GM10847 (cell line): ENCODE results near the gene KRTCAP2.

ENCODE experiments used
- POLR2A ChIP-seq: IDR thresholded peaks from 2 replicates; pipeline ENCODE4 v1.6.1; 2011; ENCODE audit not compliant: insufficient read length; ENCODE audit errors: extremely low read depth

KRTCAP2 gene

DNA sequence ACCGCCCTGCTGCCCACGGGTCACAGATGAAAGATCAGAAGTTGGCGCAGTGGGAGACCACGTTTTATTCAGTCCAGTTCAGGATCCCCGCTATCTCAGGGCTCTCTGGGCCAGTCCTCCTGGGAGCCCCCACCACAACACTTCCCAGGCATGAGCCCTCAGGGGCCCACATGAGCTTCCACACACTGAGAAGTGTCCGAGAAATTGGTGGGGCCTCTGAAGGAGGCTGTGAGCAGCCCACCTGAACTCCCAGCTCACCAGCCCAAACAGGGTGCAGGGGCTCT lies 12.6 kb upstream of the KRTCAP2 start:
- TF ChIP-seq POLR2A: no peak

DNA sequence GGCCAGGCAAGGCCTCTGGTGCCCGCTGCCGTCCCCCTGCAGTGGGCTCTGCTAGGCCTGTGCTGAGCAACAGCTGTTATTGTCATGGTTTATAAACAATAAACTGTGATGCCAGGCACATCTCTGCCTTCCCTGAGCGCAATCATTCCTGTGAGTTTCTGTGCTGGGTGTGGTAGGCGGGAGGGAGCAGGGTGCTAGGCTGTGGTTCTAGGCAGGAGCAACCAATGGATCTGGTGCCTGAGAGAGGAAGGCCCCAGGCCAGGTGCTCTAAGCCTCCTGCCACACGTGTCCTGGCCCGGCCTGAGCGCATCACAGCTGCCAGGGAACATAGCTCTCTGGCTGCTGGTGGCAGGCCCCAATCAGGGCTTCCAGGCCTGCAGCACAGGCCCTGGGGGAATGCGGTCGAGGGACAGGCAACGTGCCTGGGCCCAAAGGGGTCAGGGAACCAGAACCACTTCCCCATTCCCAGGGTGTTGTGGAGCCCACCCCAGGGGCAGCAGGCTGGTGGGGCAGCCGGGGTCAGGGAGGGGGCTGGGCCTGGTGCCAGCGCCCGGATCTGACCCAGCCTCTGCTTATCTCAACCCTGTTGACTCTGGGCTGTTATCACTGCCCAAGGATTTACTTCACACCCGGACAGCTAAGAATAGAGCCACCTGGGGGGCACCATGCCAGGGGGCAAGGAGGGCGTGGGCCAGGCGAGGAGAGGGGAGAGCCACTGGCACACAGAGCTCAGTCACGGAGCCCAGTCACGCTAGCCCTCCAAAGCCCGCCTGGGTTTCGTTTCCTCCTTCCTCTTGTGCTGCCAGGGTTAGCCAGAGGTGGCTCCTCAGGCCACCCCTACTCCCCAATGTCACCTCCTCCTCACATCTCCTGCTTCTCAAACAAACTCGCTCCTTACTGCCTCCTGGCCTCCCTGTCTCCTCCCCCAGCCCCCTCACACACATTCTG lies 12.0 kb upstream of the KRTCAP2 start:
- TF ChIP-seq POLR2A: no peak

DNA sequence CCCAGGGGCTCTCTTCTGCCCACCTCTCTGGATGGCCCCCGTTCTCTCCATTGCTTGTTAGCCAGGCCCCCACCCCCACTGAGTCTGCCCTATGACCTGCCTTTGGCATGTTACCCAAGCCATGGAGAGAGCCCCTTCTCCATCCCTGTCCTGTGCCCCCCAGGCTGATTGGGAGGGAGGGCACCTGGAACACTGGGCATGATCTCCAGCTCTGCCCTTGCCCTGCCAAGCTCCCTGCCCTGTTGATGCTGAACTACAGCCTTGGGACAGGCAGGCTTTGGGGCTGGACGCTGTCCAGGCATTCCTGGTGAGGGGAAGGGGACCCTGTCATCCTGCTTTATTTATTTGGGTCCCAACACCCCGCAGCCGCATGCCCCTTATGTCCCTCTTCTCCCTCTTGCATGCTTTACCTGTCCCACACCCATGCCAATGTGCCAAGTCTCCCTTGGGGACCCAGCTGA lies 11.3 kb upstream of the KRTCAP2 start:
- TF ChIP-seq POLR2A: no peak

GRCh38 chr1:155183775-155184221 lies 10.7 kb upstream of the KRTCAP2 start:
- TF ChIP-seq POLR2A: no peak

GRCh38 chr1:155182052-155182550 lies 9.0 kb upstream of the KRTCAP2 start:
- no peak for TF ChIP-seq POLR2A

- no peak for TF ChIP-seq POLR2A
Observed at GRCh38 chr1:155181371-155182051, 8.4 kb upstream of the KRTCAP2 start.

DNA sequence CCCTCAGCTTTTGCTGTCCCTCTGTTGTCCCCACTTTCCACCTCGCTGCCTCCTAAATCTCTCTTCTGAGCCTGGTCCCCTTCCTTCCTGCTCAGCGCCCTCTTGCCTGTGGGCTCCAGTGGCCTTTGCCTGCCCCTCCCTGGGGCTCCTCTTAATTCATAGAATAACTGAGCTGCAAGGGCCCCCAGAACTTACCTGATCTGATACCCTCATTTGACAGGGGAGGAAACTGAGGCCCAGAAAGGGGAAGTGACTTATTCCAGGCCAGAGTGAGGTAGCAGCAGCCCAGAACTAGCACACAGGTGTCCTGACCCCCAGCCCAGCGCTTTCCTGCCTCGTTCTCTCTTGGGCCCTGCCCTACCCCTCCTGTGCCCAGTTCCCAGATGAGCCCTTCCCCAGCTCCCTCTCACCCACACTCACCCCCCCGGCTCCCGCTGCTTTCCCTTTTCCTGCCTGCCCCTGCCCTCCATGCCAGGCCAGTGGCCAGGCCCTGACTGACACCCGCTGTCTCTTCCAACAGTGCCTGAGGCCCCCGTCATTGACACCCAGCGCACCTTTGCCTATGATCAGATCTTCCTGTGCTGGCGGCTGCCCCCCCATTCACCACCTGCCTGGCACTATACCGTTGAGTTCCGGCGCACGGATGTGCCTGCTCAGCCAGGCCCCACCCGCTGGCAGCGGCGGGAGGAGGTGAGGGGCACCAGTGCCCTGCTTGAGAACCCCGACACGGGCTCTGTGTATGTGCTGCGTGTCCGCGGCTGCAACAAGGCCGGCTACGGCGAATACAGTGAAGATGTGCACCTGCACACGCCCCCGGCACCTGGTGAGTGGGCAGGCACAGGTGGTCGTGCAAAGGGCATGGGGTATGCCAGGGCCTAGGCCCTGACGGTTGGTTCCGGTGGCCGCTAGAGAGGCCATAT lies 6.3 kb upstream of the KRTCAP2 start:
- no peak for TF ChIP-seq POLR2A

DNA sequence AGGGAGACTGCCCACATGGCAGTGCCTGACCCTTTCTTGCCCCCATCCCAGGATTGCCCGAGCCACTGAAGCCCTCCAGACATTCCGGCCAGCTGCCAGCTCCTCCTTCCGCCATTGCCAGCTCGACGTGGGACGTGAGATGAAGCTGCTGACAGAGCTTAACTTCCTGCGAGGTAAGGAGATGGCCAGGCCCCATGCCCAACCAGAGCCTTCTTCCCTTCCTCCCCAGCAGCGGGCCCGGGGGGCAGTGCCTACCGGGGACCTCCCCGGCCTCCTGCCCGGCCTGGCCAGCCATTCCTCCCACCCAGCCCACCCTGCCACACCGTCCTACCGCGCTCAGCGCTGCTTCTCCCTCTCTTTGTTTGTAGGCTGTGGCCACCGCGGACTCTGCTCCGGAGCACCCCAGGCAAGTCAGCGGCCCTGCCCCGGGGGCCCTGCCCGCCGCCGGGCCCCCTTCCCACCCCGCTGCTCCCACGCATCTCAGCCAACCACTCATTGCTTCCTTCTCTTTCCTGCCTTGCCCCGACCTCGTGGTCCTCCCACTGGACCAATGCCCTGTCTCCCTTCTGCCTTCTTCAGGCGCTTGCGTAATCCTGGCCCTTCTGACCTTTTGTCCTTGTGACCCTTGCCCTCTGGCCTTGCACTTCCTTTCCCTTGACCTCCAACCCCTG lies 5.5 kb upstream of the KRTCAP2 start:
- no peak for TF ChIP-seq POLR2A

- no peak for TF ChIP-seq POLR2A
Observed at GRCh38 chr1:155177918-155178281, 4.8 kb upstream of the KRTCAP2 start.

- no peak for TF ChIP-seq POLR2A
Observed at GRCh38 chr1:155177192-155177917, 4.3 kb upstream of the KRTCAP2 start.

GRCh38 chr1:155176544-155177071 lies 3.5 kb upstream of the KRTCAP2 start:
- no peak for TF ChIP-seq POLR2A

DNA sequence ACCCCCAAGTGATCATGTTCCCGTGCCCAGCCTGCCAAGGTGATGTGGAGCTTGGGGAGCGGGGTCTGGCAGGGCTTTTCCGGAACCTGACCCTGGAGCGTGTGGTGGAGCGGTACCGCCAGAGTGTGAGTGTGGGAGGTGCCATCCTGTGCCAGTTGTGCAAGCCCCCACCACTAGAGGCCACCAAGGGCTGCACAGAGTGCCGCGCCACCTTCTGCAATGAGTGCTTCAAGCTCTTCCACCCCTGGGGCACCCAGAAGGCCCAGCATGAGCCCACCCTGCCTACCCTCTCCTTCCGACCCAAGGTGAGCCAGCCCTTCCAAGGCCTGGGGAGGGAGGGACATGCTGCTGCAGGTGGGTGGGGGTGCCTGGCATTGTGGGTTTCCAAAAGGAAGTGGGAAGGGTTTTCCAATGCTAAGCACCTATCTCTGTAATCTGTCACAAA lies 2.8 kb upstream of the KRTCAP2 start:
- no peak for TF ChIP-seq POLR2A

GRCh38 chr1:155175281-155175926 lies 2.3 kb upstream of the KRTCAP2 start:
- no peak for TF ChIP-seq POLR2A
